ENCODE data around the gene TFF2.

The TFF2 gene

GRCh38 chr21:42341776-42342542, 8.8 kb downstream of the TFF2 start:
- TF ChIP-seq CTCF (IDR thresholded peaks at IDR 0.05; ENCODE audit: low read depth, low read length, missing control alignments) = no peak
- H3K4me3 ChIP-seq (ENCODE audit: low read depth, low read length) = no peak overlapping the region
- no peak for DNase-seq (ENCODE audit: low read depth)

- DNase-seq (ENCODE audit: low read depth) = no peak
- TF ChIP-seq CTCF (IDR thresholded peaks at IDR 0.05; ENCODE audit: low read depth, low read length, missing control alignments) = no peak
Measured at GRCh38 chr21:42340187-42341050, 10.4 kb downstream of the TFF2 start.

GRCh38 chr21:42338729-42339715, 11.8 kb downstream of the TFF2 start:
- no peak for DNase-seq (ENCODE audit: low read depth)
- H3K4me3 ChIP-seq (ENCODE audit: low read depth, low read length) = no peak overlapping the region
- no peak for TF ChIP-seq CTCF (IDR thresholded peaks at IDR 0.05; ENCODE audit: low read depth, low read length, missing control alignments)

More at GRCh38 chr21:42340187-42341050, 10.4 kb downstream of the TFF2 start:
- no peak overlapping the region for H3K4me3 ChIP-seq (ENCODE audit: low read depth, low read length)

- DNase-seq (ENCODE audit: low read depth) = no peak
- TF ChIP-seq CTCF (IDR thresholded peaks at IDR 0.05; ENCODE audit: low read depth, low read length, missing control alignments) = peak; percentile 69
- H3K4me3 ChIP-seq (ENCODE audit: low read depth, low read length) = no peak overlapping the region
Measured at GRCh38 chr21:42337830-42338728, 12.7 kb downstream of the TFF2 start.

- DNase-seq (ENCODE audit: low read depth) = no peak
- no peak for TF ChIP-seq CTCF (IDR thresholded peaks at IDR 0.05; ENCODE audit: low read depth, low read length, missing control alignments)
- no peak overlapping the region for H3K4me3 ChIP-seq (ENCODE audit: low read depth, low read length)
Measured at GRCh38 chr21:42337276-42337675, 13.5 kb downstream of the TFF2 start.

Data from GM12864 (cell line).